Adrenal gland (tissue), 12 donors: ENCODE results near the gene RFX1. TPM values are rescaled to one million over a fixed set of nuclear protein-coding genes. Genes with fewer than 3 reads are reported as not detected.
A peak's percentile ranks its signal among the peaks of the same experiment; 100 is the strongest.
"Not testable (repeated sequence)": the region's sequence is repeated elsewhere in the genome, so short reads cannot be mapped to it uniquely, and the experiment has no call there.

Experiments used
- DNase-seq, 7 donors: peaks; one replicate each; pipeline ENCODE4 v3.0.0-alpha.2; 2019 to 2020
- H3K27ac ChIP-seq, 5 donors: fragments of 200-600 bp; sonication (generic) in 4 of 5; 1 replicate in 3 of 5; 2 replicates in 2 of 5; pipeline versions ENCODE4 v1.5.1 to v1.8.0; 2016 to 2020; ENCODE audit warnings: mild to moderate bottlenecking in 1 of 5
- H3K27me3 ChIP-seq: fragments of 200-600 bp; 2 replicates; pipeline ENCODE4 v1.8.0; 2021
- H3K36me3 ChIP-seq, 2 donors: fragments of 200-600 bp; replicated peaks in 1 of 2; 1 replicate in 1 of 2; 2 replicates in 1 of 2; pipeline versions ENCODE4 v1.5.1 to v1.8.0; 2018 to 2022
- H3K4me1 ChIP-seq, 2 donors: fragments of 200-600 bp; replicated peaks in 1 of 2; 1 replicate in 1 of 2; 2 replicates in 1 of 2; pipeline versions ENCODE4 v1.5.1 to v1.8.0; 2018 to 2021
- H3K4me3 ChIP-seq, 4 donors: fragments of 200-600 bp; sonication (generic) in 3 of 4; one replicate each; pipeline ENCODE4 v1.5.1; 2016 to 2018
- H3K9me3 ChIP-seq, 3 donors: fragments of 200-600 bp; sonication (generic) in 1 of 3; replicated peaks in 1 of 3; 1 replicate in 2 of 3; 2 replicates in 1 of 3; pipeline versions ENCODE4 v1.5.1 to v1.8.0; 2016 to 2021
- CTCF ChIP-seq, 6 experiments: fragments of 450-650 bp in 4 of 6; fragments of 200-600 bp in 2 of 6; sonication (generic) in 1 of 6; IDR thresholded peaks; 1 replicate in 5 of 6; 2 replicates in 1 of 6; pipeline versions ENCODE4 v1.5.1 to v1.8.0; 2016 to 2021; ENCODE audit warnings: antibody characterized with exemption in 6 of 6, mild to moderate bottlenecking in 2 of 6, moderate library complexity in 1 of 6
- POLR2A ChIP-seq, 2 donors: fragments of 450-650 bp; IDR thresholded peaks; one replicate each; pipeline ENCODE4 v1.6.1; 2017; ENCODE audit warnings: antibody characterized with exemption in 2 of 2, mild to moderate bottlenecking in 2 of 2, moderate library complexity in 1 of 2
- WGBS, 4 donors: extraction: QIAGEN DNeasy Blood & Tissue Kit in 2 of 4; methylation state at CpG; one replicate each; pipeline versions ENCODE4 v1.1.5 to v1.1.7; 2013 to 2017; 5-methylcytosine and 5-hydroxymethylcytosine counted together
- intact Hi-C, 2 donors: fragments of 100-400 bp; cut with DNase I; formaldehyde crosslinking; loops; one replicate each; pipeline versions ENCODE4 v1.14.1 to v1.15.0; 2022 to 2023
- polyA plus RNA-seq, 3 donors: library from polyadenylated mRNA; stranded (reverse); fragments of 200-250 nt in 2 of 3; fragments of 350-450 nt in 1 of 3; fragmentation: Illumina TruSeq in 1 of 3; extraction: RNeasy Lipid Tissue Mini Kit (QIAGEN cat#74804) in 1 of 3; gene quantifications; one replicate each; pipeline ENCODE4 v1.2.3, GENCODE V29; 2013 to 2014
- total RNA-seq, 9 donors: library from RNA; depleted of rRNA in 4 of 9; stranded (reverse); fragments of >200 nt in 4 of 9; fragments of 120-200 nt in 1 of 9; fragmentation: NEBNext Ultra II Directional in 1 of 9; extraction: Animal tissue kit (Norgen Biotek cat#: 25700) in 1 of 9; gene quantifications; one replicate each; pipeline versions ENCODE4 v1.1.0 to v1.2.4, GENCODE V29; 2013 to 2023
- donor health status: healthy with polysubstance abuse.
- donor health status: Bipolar disorder and iron deficiency.
- donor health status: DM: yes; HTN: yes; CAD: no.
- donor health status: DM: no; HTN: no; CAD: no.
- donor health status: DM: no; HTN: no; CAD: no.
- donor health status: DM: yes; HTN: yes; CAD: no.

Gene RFX1
- total and polyA plus RNA-seq, 12 donors = 1.4 to 21.4 (median 7.0) TPM

- Histone ChIP-seq H3K9me3 (no peaks in the 10 kb centered on the region), H3K4me1 (no peaks in the 10 kb centered on the region), H3K4me3 (no peak overlapping the region), H3K36me3 (no peaks in the 10 kb centered on the region), H3K27me3 (no peaks in the 10 kb centered on the region), H3K27ac (no peak overlapping the region)
- TF ChIP-seq CTCF (IDR thresholded peaks at IDR 0.05) (no peak), POLR2A (IDR thresholded peaks at IDR 0.05) (no peak)
- 74 to 93% (median 89%) methylated on average over 2 to 7 of the region's 7 CpGs for WGBS, 4 donors
- DNase-seq = no peak
- intact Hi-C loops = no loop called here
Measured at GRCh38 chr19:14039181-14039580, 33.1 kb upstream of the RFX1 start.

GRCh38 chr19:14035706-14036105 is 29.6 kb upstream of the RFX1 start:
- Histone ChIP-seq H3K36me3 (no peaks in the 10 kb centered on the region), H3K27me3 (no peaks in the 10 kb centered on the region), H3K27ac (no peak overlapping the region), H3K4me3 (no peak overlapping the region), H3K4me1 (peaks cover 0 to 9% of the 10 kb centered on the region in 2 donors), H3K9me3 (no peaks in the 10 kb centered on the region)
- WGBS, 4 donors = 78 to 85% (median 81%) methylated on average over 7 of the region's 7 CpGs
- DNase-seq = no peak
- intact Hi-C loops = no loop called here
- no peak for TF ChIP-seq CTCF (IDR thresholded peaks at IDR 0.05)
- no peak for TF ChIP-seq POLR2A (IDR thresholded peaks at IDR 0.05)

GRCh38 chr19:14035159-14035558 is 29.0 kb upstream of the RFX1 start:
- intact Hi-C loops, H3K9me3 ChIP-seq, H3K4me1 ChIP-seq, H3K27me3 ChIP-seq, H3K27ac ChIP-seq, DNase-seq, H3K4me3 ChIP-seq, H3K36me3 ChIP-seq: not testable (repeated sequence)
- 80 to 92% (median 87%) methylated on average over 12 of the region's 12 CpGs for WGBS, 4 donors

- peaks cover 0 to 9% of the 10 kb centered on the region in 2 donors for H3K4me1 ChIP-seq
- H3K27ac ChIP-seq = no peak overlapping the region
- H3K4me3 ChIP-seq = no peak overlapping the region
- intact Hi-C loops = no loop called here
- no peak for TF ChIP-seq CTCF (IDR thresholded peaks at IDR 0.05)
- TF ChIP-seq POLR2A (IDR thresholded peaks at IDR 0.05) = no peak
- H3K36me3 ChIP-seq = no peaks in the 10 kb centered on the region
- H3K9me3 ChIP-seq = no peaks in the 10 kb centered on the region
- no peaks in the 10 kb centered on the region for H3K27me3 ChIP-seq
- 90 to 95% (median 91%) methylated on average over 2 of the region's 2 CpGs for WGBS, 4 donors
- no peak for DNase-seq
Measured at GRCh38 chr19:14033946-14034345, 27.8 kb upstream of the RFX1 start.

GRCh38 chr19:14031719-14032480 is 25.8 kb upstream of the RFX1 start, which contains the start of gene IL27RA:
IL27RA (plus strand) TSS chr19:14031762; CDS start chr19:14031873, 111 bp downstream.
- peak; percentile 35 to 57 (median 40) for DNase-seq
- intact Hi-C loops = no loop called here
- TF ChIP-seq POLR2A (IDR thresholded peaks at IDR 0.05) = no peak
- peak; percentile 9 to 55 (median 36) for TF ChIP-seq CTCF (IDR thresholded peaks at IDR 0.05)
- peak within 1 kb of the TSS in 1 of 5 donors; percentile 72 for H3K27ac ChIP-seq
- WGBS, 4 donors = 0 to 2% (median 0%) methylated on average over 8 to 63 of the region's 63 CpGs
- H3K9me3 ChIP-seq = no peaks in the 10 kb centered on the region
- H3K4me3 ChIP-seq = peak within 1 kb of the TSS in 3 of 4 donors; percentile 11 to 67 (median 37)
- H3K27me3 ChIP-seq = no peaks in the 10 kb centered on the region
- no peaks in the 10 kb centered on the region for H3K36me3 ChIP-seq
- H3K4me1 ChIP-seq = peaks cover 0 to 9% of the 10 kb centered on the region in 2 donors
